GM23248 (cell line): ENCODE measurements around the gene PRPF18. TPM values are rescaled to one million over a fixed set of nuclear protein-coding genes. Genes with fewer than 3 reads are reported as not detected.

Source experiments
- DNase-seq: peaks from one replicate; pipeline ENCODE4 v3.0.0-alpha.2; 2015
- H2AFZ ChIP-seq: fragments of 200-600 bp; sonication (generic); 2 replicates; pipeline ENCODE4 v1.6.1; 2016; ENCODE audit warnings: antibody characterized with exemption
- H3F3A ChIP-seq: fragments of 200-600 bp; sonication (generic); 2 replicates; pipeline ENCODE4 v1.6.1; 2016; ENCODE audit warnings: mild to moderate bottlenecking, antibody characterized with exemption, mixed run types; ENCODE audit not compliant: insufficient read depth
- H3K27ac ChIP-seq: fragments of 200-600 bp; sonication (generic); 2 replicates; pipeline ENCODE4 v1.5.1; 2016; ENCODE audit warnings: mild to moderate bottlenecking
- H3K27me3 ChIP-seq: fragments of 200-600 bp; sonication (generic); replicated peaks from 2 replicates; pipeline ENCODE4 v1.6.1; 2016; ENCODE audit warnings: mild to moderate bottlenecking; ENCODE audit not compliant: insufficient read depth
- H3K36me3 ChIP-seq: fragments of 200-600 bp; sonication (generic); 2 replicates; pipeline ENCODE4 v1.6.1; 2016; ENCODE audit warnings: low read depth, mild to moderate bottlenecking
- H3K4me1 ChIP-seq: fragments of 200-600 bp; sonication (generic); 2 replicates; pipeline ENCODE4 v1.6.1; 2016; ENCODE audit warnings: mild to moderate bottlenecking; ENCODE audit not compliant: insufficient read depth
- H3K4me2 ChIP-seq: fragments of 200-600 bp; sonication (generic); one replicate; pipeline ENCODE4 v1.6.1; 2016; ENCODE audit warnings: mild to moderate bottlenecking; ENCODE audit not compliant: unreplicated experiment
- H3K4me3 ChIP-seq: fragments of 200-600 bp; sonication (generic); 2 replicates; pipeline ENCODE4 v1.5.1; 2016; ENCODE audit warnings: mild to moderate bottlenecking
- H3K79me2 ChIP-seq: fragments of 200-600 bp; sonication (generic); 2 replicates; pipeline ENCODE4 v1.6.1; 2016; ENCODE audit warnings: mild to moderate bottlenecking; ENCODE audit not compliant: insufficient read depth
- H3K9ac ChIP-seq: fragments of 200-600 bp; sonication (generic); 2 replicates; pipeline ENCODE4 v1.6.1; 2016; ENCODE audit warnings: mild to moderate bottlenecking
- H3K9me2 ChIP-seq: fragments of 200-600 bp; sonication (generic); 2 replicates; pipeline ENCODE4 v1.6.1; 2016; ENCODE audit warnings: mixed run types, mild to moderate bottlenecking, moderate library complexity; ENCODE audit not compliant: insufficient read depth
- H3K9me3 ChIP-seq: fragments of 200-600 bp; sonication (generic); one replicate; pipeline ENCODE4 v1.6.1; 2017; ENCODE audit warnings: low read depth
- H4K20me1 ChIP-seq: fragments of 200-600 bp; sonication (generic); 2 replicates; pipeline ENCODE4 v1.6.0; 2016; ENCODE audit not compliant: insufficient read depth
- EZH2 ChIP-seq: fragments of 200-600 bp; sonication (generic); IDR thresholded peaks from 2 replicates; pipeline ENCODE4 v1.6.1; 2018; ENCODE audit warnings: antibody characterized with exemption, mild to moderate bottlenecking; ENCODE audit not compliant: insufficient read depth, poor library complexity, severe bottlenecking
- EZH2phosphoT487 ChIP-seq: fragments of 200-600 bp; sonication (generic); IDR thresholded peaks from 2 replicates; pipeline ENCODE4 v1.6.1; 2018; ENCODE audit warnings: antibody characterized with exemption, moderate library complexity, mild to moderate bottlenecking, low read depth; ENCODE audit not compliant: insufficient read depth
- WGBS, 2 experiments: methylation state at CpG; one replicate each; pipeline ENCODE4 v1.1.6; 2015 to 2017; ENCODE audit warnings: low lambda C conversion rate in 2 of 2, low coverage in 1 of 2; ENCODE audit errors: missing lambda C conversion rate in 2 of 2; 5-methylcytosine and 5-hydroxymethylcytosine counted together
- in situ Hi-C: fragments of 300-500 bp; cut with MboI; formaldehyde crosslinking; loops from 2 replicates; pipeline ENCODE4 v1.15.0; 2020
- polyA plus RNA-seq: library from polyadenylated mRNA; unstranded; fragments of >200 nt; fragmentation: Nextera tagmentation; extraction: Ambion mirVana; gene quantifications from 2 replicates; pipeline ENCODE4 v1.2.1, GENCODE V29; 2016
- total RNA-seq: library from RNA; depleted of rRNA; stranded (reverse); fragments of >200 nt; shearing (Covaris generic); gene quantifications from 2 replicates; pipeline ENCODE4 v1.2.3, GENCODE V29; 2014

PRPF18 gene
- total and polyA plus RNA-seq, 2 experiments from 2014 or later: 21.8 to 30.2 TPM

DNA sequence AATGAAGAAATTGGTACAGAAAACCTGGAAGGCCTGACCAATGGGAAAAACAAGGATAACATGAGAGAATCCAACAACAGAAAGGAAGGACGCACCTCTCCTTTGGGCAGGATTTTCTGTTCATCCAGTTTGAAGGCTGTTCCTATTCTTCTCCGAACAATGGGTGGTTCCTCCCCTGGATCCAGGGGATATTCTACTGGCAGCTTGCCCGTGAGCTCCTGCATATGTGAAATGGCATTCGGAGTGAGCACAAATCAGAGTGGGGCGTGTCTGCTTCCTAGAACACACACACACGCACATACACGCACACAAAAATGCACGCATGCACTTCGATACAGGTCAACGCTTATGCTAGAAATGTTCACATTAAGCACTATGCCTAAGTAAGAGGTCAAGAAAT, 83.5 kb downstream of the PRPF18 start:
- Histone ChIP-seq H3F3A (0 out of 2 replicates have a peak, but pooled peaks cover 6% of the 10 kb centered on the region), H3K9me2 (no peaks in the 10 kb centered on the region), H3K27ac (no peak overlapping the region), H4K20me1 (no peaks in the 10 kb centered on the region), H3K36me3 (peaks cover 22% of the 10 kb centered on the region; the same call in 1 of the 2 replicates), H3K4me2 (no peak overlapping the region), H3K9me3 (no peaks in the 10 kb centered on the region), H3K79me2 (peaks cover 7% of the 10 kb centered on the region; the same call in 1 of the 2 replicates), H3K27me3 (no peaks in the 10 kb centered on the region), H2AFZ (no peak overlapping the region), H3K9ac (no peak overlapping the region), H3K4me1 (no peaks in the 10 kb centered on the region), H3K4me3 (no peak overlapping the region)
- no peak for DNase-seq
- 99 to 100% methylated on average over 10 of the region's 10 CpGs for WGBS, 2 experiments
- in situ Hi-C loops: no loop called here
- no peak for TF ChIP-seq EZH2
- no peak for TF ChIP-seq EZH2phosphoT487

GRCh38 chr10:13671904-13672303, 85.1 kb downstream of the PRPF18 start:
- no peak for DNase-seq
- Histone ChIP-seq H2AFZ (no peak overlapping the region), H3K9ac (no peak overlapping the region), H4K20me1 (no peaks in the 10 kb centered on the region), H3K9me3 (no peaks in the 10 kb centered on the region), H3K9me2 (no peaks in the 10 kb centered on the region), H3K27ac (no peak overlapping the region), H3K4me1 (no peaks in the 10 kb centered on the region), H3K4me3 (no peak overlapping the region), H3K36me3 (peaks cover 16% of the 10 kb centered on the region; the same call in 1 of the 2 replicates), H3K27me3 (no peaks in the 10 kb centered on the region), H3K79me2 (peaks cover 7% of the 10 kb centered on the region; the same call in 1 of the 2 replicates), H3K4me2 (no peak overlapping the region), H3F3A (0 out of 2 replicates have a peak, but pooled peaks cover 6% of the 10 kb centered on the region)
- no peak for TF ChIP-seq EZH2
- WGBS, 2 experiments: 98 to 99% methylated on average over 10 of the region's 10 CpGs
- in situ Hi-C loops: no loop called here

GRCh38 chr10:13672548-13672947, 85.8 kb downstream of the PRPF18 start:
- Histone ChIP-seq H3K4me2 (no peak overlapping the region), H4K20me1 (no peaks in the 10 kb centered on the region), H3K4me1 (no peaks in the 10 kb centered on the region), H3F3A (0 out of 2 replicates have a peak, but pooled peaks cover 6% of the 10 kb centered on the region), H3K27me3 (no peaks in the 10 kb centered on the region), H3K9me3 (no peaks in the 10 kb centered on the region), H3K4me3 (no peak overlapping the region), H3K9me2 (no peaks in the 10 kb centered on the region), H3K9ac (no peak overlapping the region), H3K27ac (no peak overlapping the region), H2AFZ (no peak overlapping the region), H3K79me2 (peaks cover 7% of the 10 kb centered on the region; the same call in 1 of the 2 replicates), H3K36me3 (peaks cover 16% of the 10 kb centered on the region; the same call in 1 of the 2 replicates)
- in situ Hi-C loops: no loop called here
- no peak for DNase-seq
- TF ChIP-seq EZH2 (no peak), EZH2phosphoT487 (no peak)
- WGBS, 2 experiments: 98 to 100% methylated on average over 7 of the region's 7 CpGs

- H3K79me2 ChIP-seq: peaks cover 9% of the 10 kb centered on the region; the same call in 1 of the 2 replicates
- in situ Hi-C loops: no loop called here
- 74 to 77% methylated on average over 8 of the region's 8 CpGs for WGBS, 2 experiments
Measured at GRCh38 chr10:13673156-13673555, 86.4 kb downstream of the PRPF18 start.

More at GRCh38 chr10:13673156-13673555, 86.4 kb downstream of the PRPF18 start:
- Histone ChIP-seq H4K20me1 (no peaks in the 10 kb centered on the region), H3K27me3 (no peaks in the 10 kb centered on the region), H3K36me3 (peaks cover 20% of the 10 kb centered on the region; the same call in 1 of the 2 replicates), H3K4me3 (no peak overlapping the region), H2AFZ (no peak overlapping the region), H3K9me2 (no peaks in the 10 kb centered on the region), H3K27ac (no peak overlapping the region), H3K4me2 (no peak overlapping the region), H3K9me3 (no peaks in the 10 kb centered on the region), H3F3A (0 out of 2 replicates have a peak, but pooled peaks cover 6% of the 10 kb centered on the region), H3K9ac (no peak overlapping the region), H3K4me1 (no peaks in the 10 kb centered on the region)
- no peak for TF ChIP-seq EZH2
- TF ChIP-seq EZH2phosphoT487: no peak
- DNase-seq: no peak
